ENCODE results near the gene RNF141.
A peak's percentile ranks its signal among the peaks of the same experiment; 100 is the strongest.

The RNF141 gene

GRCh38 chr11:10572533-10572932, 31.5 kb upstream of the RNF141 start:
- H3K4me3 ChIP-seq (replicated peaks; ENCODE audit: low read depth, low read length) = no peak overlapping the region
- TF ChIP-seq CTCF (IDR thresholded peaks at IDR 0.05; ENCODE audit: low read depth, low read length, missing control alignments) = no peak
- no peak for DNase-seq (ENCODE audit: extremely low read depth, low read depth)

GRCh38 chr11:10568486-10568941, 27.5 kb upstream of the RNF141 start, which contains the start of gene LYVE1:
Gene LYVE1 (minus strand): TSS chr11:10568665. CDS start chr11:10568532, 133 bp downstream.
- no peak for TF ChIP-seq CTCF (IDR thresholded peaks at IDR 0.05; ENCODE audit: low read depth, low read length, missing control alignments)
- DNase-seq (ENCODE audit: extremely low read depth, low read depth) = no peak
- H3K4me3 ChIP-seq (replicated peaks; ENCODE audit: low read depth, low read length) = no peak within 1 kb of the TSS

GRCh38 chr11:10567446-10567845, 26.5 kb upstream of the RNF141 start:
- no peak overlapping the region for H3K4me3 ChIP-seq (replicated peaks; ENCODE audit: low read depth, low read length)
- TF ChIP-seq CTCF (IDR thresholded peaks at IDR 0.05; ENCODE audit: low read depth, low read length, missing control alignments) = no peak
- no peak for DNase-seq (ENCODE audit: extremely low read depth, low read depth)

GRCh38 chr11:10566257-10566957, 25.4 kb upstream of the RNF141 start:
- no peak for DNase-seq (ENCODE audit: extremely low read depth, low read depth)
- no peak overlapping the region for H3K4me3 ChIP-seq (replicated peaks; ENCODE audit: low read depth, low read length)
- TF ChIP-seq CTCF (IDR thresholded peaks at IDR 0.05; ENCODE audit: low read depth, low read length, missing control alignments) = no peak

- DNase-seq (ENCODE audit: extremely low read depth, low read depth) = no peak
- no peak for TF ChIP-seq CTCF (IDR thresholded peaks at IDR 0.05; ENCODE audit: low read depth, low read length, missing control alignments)
- H3K4me3 ChIP-seq (replicated peaks; ENCODE audit: low read depth, low read length) = no peak overlapping the region
These were observed 24.5 kb upstream of the RNF141 start for GRCh38 chr11:10565493-10565892.

GRCh38 chr11:10564696-10565318, 23.8 kb upstream of the RNF141 start:
- no peak for DNase-seq (ENCODE audit: extremely low read depth, low read depth)
- no peak overlapping the region for H3K4me3 ChIP-seq (replicated peaks; ENCODE audit: low read depth, low read length)
- peak; percentile 35 for TF ChIP-seq CTCF (IDR thresholded peaks at IDR 0.05; ENCODE audit: low read depth, low read length, missing control alignments)

All from HFF-Myc (cell line).